GM12801 (cell line): ENCODE data around the gene TENM4.

Experiments
- CTCF ChIP-seq: IDR thresholded peaks from one replicate; pipeline ENCODE4 v1.5.1; 2011; ENCODE audit warnings: control low read depth; ENCODE audit not compliant: insufficient read length; ENCODE audit errors: extremely low read depth

The TENM4 gene

GRCh38 chr11:78906566-78906965 is 534.3 kb downstream of the TENM4 start:
- no peak for TF ChIP-seq CTCF

DNA sequence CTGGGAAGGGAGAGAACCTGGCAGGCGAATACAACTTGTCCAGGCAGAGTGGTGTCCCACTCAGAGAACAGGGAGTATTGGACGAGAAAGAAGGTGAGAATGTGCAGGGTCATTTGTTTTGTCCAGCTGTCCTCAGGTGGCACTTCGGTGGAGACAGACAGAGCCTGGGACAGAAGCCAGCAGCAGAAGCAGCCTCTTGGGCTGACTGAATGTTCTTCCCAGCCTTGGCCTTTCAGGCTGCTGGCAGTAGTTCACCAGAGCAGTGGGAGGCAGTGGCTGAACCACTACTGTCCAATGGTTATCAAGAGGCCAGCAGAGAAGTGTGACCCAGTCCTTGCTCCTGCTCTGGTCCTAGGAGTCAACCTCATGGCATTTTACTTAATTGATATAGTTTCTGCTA is 535.1 kb downstream of the TENM4 start:
- no peak for TF ChIP-seq CTCF

- TF ChIP-seq CTCF, result no peak
Observed at GRCh38 chr11:78902771-78903507, 537.9 kb downstream of the TENM4 start.

- TF ChIP-seq CTCF, result no peak
Observed at GRCh38 chr11:78901831-78902230, 539.0 kb downstream of the TENM4 start.

- TF ChIP-seq CTCF, result no peak
Observed at GRCh38 chr11:78898266-78898775, 542.5 kb downstream of the TENM4 start.

GRCh38 chr11:78893996-78894395 is 546.8 kb downstream of the TENM4 start:
- TF ChIP-seq CTCF, result no peak

- no peak for TF ChIP-seq CTCF
Observed at GRCh38 chr11:78889698-78890097, 551.1 kb downstream of the TENM4 start.
